ENCODE measurements around the gene SGF29. TPM values are rescaled to one million over a fixed set of nuclear protein-coding genes. Genes with fewer than 3 reads are reported as not detected.

SGF29 gene
- total RNA-seq, 4 donors from 2014 or later = 35.1 to 50.4 (median 41.9) TPM

- Histone ChIP-seq H3K4me1 (peaks cover 21 to 42% of the 10 kb centered on the region in 2 donors), H3K9me3 (no peaks in the 10 kb centered on the region), H3K36me3 (peaks cover 0 to 10% of the 10 kb centered on the region in 2 donors), H3K27ac (peak overlapping the region; percentile 98 to 99 (median 99)), H3K27me3 (no peaks in the 10 kb centered on the region), H3K4me3 (peak overlapping the region; percentile 66 to 79 (median 68))
- ATAC-seq (no peak), DNase-seq (no peak)
- intact Hi-C loops (cut with DNase I; ENCODE audit: low total_unique reads) = loop anchor here (2.0 to 10.0 kb wide), 5 partner anchors 337 to 1527 kb away; partner anchors contain the start of genes ALDOA, ATP2A1, KDM8 and MAZ
- TF ChIP-seq CTCF (IDR thresholded peaks at IDR 0.05 in 4 of 5, conservative IDR thresholded peaks at IDR 0.05 in 1 of 5) = no peak
- in situ Hi-C loops (cut with MboI; ENCODE audit: low sequenced_read_pairs in 4 of 4) = loop anchor here in 1 of 4 donors (25.0 kb wide), 1 partner anchor 299 kb away; the partner anchor contains the start of gene TUFM
These were observed 15.6 kb upstream of the SGF29 start for GRCh38 chr16:28537964-28538732.

- H3K27ac ChIP-seq = peak within 1 kb of the TSS; percentile 98 to 99 (median 99)
- H3K9me3 ChIP-seq = no peaks in the 10 kb centered on the region
- peaks cover 22 to 35% of the 10 kb centered on the region in 2 donors for H3K4me1 ChIP-seq
- ATAC-seq (peak; percentile 84 to 85), DNase-seq (peak; percentile 98 to 99)
- peaks cover 0 to 10% of the 10 kb centered on the region in 2 donors for H3K36me3 ChIP-seq
- TF ChIP-seq POLR2A (IDR thresholded peaks at IDR 0.05) = peak; percentile 91 to 96
- TF ChIP-seq CTCF (IDR thresholded peaks at IDR 0.05 in 4 of 5, conservative IDR thresholded peaks at IDR 0.05 in 1 of 5) = no peak
- no peaks in the 10 kb centered on the region for H3K27me3 ChIP-seq
- in situ Hi-C loops (cut with MboI; ENCODE audit: low sequenced_read_pairs in 4 of 4) = loop anchor here in 1 of 4 donors (25.0 kb wide), 1 partner anchor 298 kb away; the partner anchor contains the start of gene TUFM
- H3K4me3 ChIP-seq = peak within 1 kb of the TSS; percentile 66 to 79 (median 68)
- intact Hi-C loops (cut with DNase I; ENCODE audit: low total_unique reads) = loop anchor here (2.0 to 10.0 kb wide), 5 partner anchors 336 to 1526 kb away; partner anchors contain the start of genes ALDOA, ATP2A1, KDM8 and MAZ
These were observed 14.8 kb upstream of the SGF29 start, which contains the start of gene NUPR1 for GRCh38 chr16:28538733-28539596. NUPR1 (minus strand) TSS chr16:28538974; CDS start chr16:28538907, 67 bp downstream.

- ATAC-seq (no peak), DNase-seq (no peak)
- H3K27me3 ChIP-seq = no peaks in the 10 kb centered on the region
- peak overlapping the region; percentile 98 to 99 (median 99) for H3K27ac ChIP-seq
- TF ChIP-seq CTCF (IDR thresholded peaks at IDR 0.05 in 4 of 5, conservative IDR thresholded peaks at IDR 0.05 in 1 of 5) = no peak
- no peak for TF ChIP-seq POLR2A (IDR thresholded peaks at IDR 0.05)
- H3K9me3 ChIP-seq = no peaks in the 10 kb centered on the region
- intact Hi-C loops (cut with DNase I; ENCODE audit: low total_unique reads) (no loop called here), in situ Hi-C loops (cut with MboI; ENCODE audit: low sequenced_read_pairs in 4 of 4) (loop anchor here in 1 of 4 donors (25.0 kb wide), 1 partner anchor 297 kb away; the partner anchor contains the start of gene TUFM)
- H3K36me3 ChIP-seq = peaks cover 0 to 10% of the 10 kb centered on the region in 2 donors
- no peak overlapping the region for H3K4me3 ChIP-seq
- peaks cover 19 to 24% of the 10 kb centered on the region in 2 donors for H3K4me1 ChIP-seq
These were observed 13.4 kb upstream of the SGF29 start for GRCh38 chr16:28540346-28540745.

GRCh38 chr16:28542646-28543045, 11.1 kb upstream of the SGF29 start:
- H3K9me3 ChIP-seq = no peaks in the 10 kb centered on the region
- ATAC-seq (no peak), DNase-seq (no peak)
- no peak overlapping the region for H3K4me3 ChIP-seq
- no peak for TF ChIP-seq CTCF (IDR thresholded peaks at IDR 0.05 in 4 of 5, conservative IDR thresholded peaks at IDR 0.05 in 1 of 5)
- peak in 1 of 2 donors; percentile 10 for TF ChIP-seq POLR2A (IDR thresholded peaks at IDR 0.05)
- peaks cover 0 to under 1% of the 10 kb centered on the region in 2 donors for H3K36me3 ChIP-seq
- in situ Hi-C loops (cut with MboI; ENCODE audit: low sequenced_read_pairs in 4 of 4) (loop anchor here in 1 of 4 donors (25.0 kb wide), 1 partner anchor 295 kb away; the partner anchor contains the start of gene TUFM), intact Hi-C loops (cut with DNase I; ENCODE audit: low total_unique reads) (no loop called here)
- peak overlapping the region; percentile 57 to 98 (median 67) for H3K27ac ChIP-seq
- H3K4me1 ChIP-seq = peaks cover 7 to 11% of the 10 kb centered on the region in 2 donors
- no peaks in the 10 kb centered on the region for H3K27me3 ChIP-seq

Data from gastrocnemius medialis (tissue), 4 donors.